Measurements from ENCODE around the gene CST7.

- TF ChIP-seq, protein P1, sequence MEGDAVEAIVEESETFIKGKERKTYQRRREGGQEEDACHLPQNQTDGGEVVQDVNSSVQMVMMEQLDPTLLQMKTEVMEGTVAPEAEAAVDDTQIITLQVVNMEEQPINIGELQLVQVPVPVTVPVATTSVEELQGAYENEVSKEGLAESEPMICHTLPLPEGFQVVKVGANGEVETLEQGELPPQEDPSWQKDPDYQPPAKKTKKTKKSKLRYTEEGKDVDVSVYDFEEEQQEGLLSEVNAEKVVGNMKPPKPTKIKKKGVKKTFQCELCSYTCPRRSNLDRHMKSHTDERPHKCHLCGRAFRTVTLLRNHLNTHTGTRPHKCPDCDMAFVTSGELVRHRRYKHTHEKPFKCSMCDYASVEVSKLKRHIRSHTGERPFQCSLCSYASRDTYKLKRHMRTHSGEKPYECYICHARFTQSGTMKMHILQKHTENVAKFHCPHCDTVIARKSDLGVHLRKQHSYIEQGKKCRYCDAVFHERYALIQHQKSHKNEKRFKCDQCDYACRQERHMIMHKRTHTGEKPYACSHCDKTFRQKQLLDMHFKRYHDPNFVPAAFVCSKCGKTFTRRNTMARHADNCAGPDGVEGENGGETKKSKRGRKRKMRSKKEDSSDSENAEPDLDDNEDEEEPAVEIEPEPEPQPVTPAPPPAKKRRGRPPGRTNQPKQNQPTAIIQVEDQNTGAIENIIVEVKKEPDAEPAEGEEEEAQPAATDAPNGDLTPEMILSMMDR (IDR thresholded peaks at IDR 0.05), result no peak
- no peak for TF ChIP-seq POLR2A (IDR thresholded peaks at IDR 0.05)
- TF ChIP-seq POLR2AphosphoS5 (IDR thresholded peaks at IDR 0.05), result no peak
Observed at GRCh38 chr20:25005661-25006060, 56.6 kb downstream of the CST7 start.

Data from breast epithelium (tissue), 3 donors.